GM19468 (cell line): Measurements from ENCODE around the gene MRPL9.

Experiments used
- ATAC-seq: cut with Tn5 transposase; IDR thresholded peaks from one replicate; pipeline ENCODE4 v1.9.1; 2021; ENCODE audit warnings: mild to moderate bottlenecking, moderate library complexity, moderate number of reproducible peaks; ENCODE audit not compliant: unreplicated experiment; ENCODE audit errors: extremely low read depth

Gene MRPL9

GRCh38 chr1:151715726-151716404 lies 47.4 kb downstream of the MRPL9 start:
- ATAC-seq: no peak

- ATAC-seq: no peak
These were observed 48.2 kb downstream of the MRPL9 start for GRCh38 chr1:151714820-151715725.

- no peak for ATAC-seq
These were observed 49.4 kb downstream of the MRPL9 start for GRCh38 chr1:151713874-151714273.

- no peak for ATAC-seq
These were observed 50.3 kb downstream of the MRPL9 start for GRCh38 chr1:151713044-151713443.

- ATAC-seq: no peak
These were observed 51.3 kb downstream of the MRPL9 start for GRCh38 chr1:151711951-151712350.

- ATAC-seq: no peak
These were observed 52.1 kb downstream of the MRPL9 start for GRCh38 chr1:151711044-151711800.

GRCh38 chr1:151710187-151710840 lies 53.0 kb downstream of the MRPL9 start:
- no peak for ATAC-seq
